GM21723 (cell line): ENCODE results near the gene RIPPLY2.
"Not testable (repeated sequence)": the region's sequence is repeated elsewhere in the genome, so short reads cannot be mapped to it uniquely, and the experiment has no call there.

Experiments
- ATAC-seq: cut with Tn5 transposase; IDR thresholded peaks from one replicate; pipeline ENCODE4 v1.9.1; 2021; ENCODE audit warnings: mild to moderate bottlenecking, moderate library complexity; ENCODE audit not compliant: unreplicated experiment

RIPPLY2 gene

DNA sequence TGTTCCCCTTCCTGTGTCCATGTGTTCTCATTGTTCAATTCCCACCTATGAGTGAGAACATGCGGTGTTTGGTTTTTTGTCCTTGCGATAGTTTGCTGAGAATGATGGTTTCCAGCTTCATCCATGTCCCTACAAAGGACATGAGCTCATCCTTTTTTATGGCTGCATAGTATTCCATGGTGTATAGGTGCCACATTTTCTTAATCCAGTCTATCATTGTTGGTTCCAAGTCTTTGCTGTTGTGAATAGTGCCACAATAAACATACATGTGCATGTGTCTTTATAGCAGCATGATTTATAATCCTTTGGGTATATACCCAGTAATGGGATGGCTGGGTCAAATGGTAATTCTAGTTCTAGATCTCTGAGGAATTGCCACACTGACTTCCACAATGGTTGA lies 43.9 kb downstream of the RIPPLY2 start:
- ATAC-seq: not testable (repeated sequence)

- ATAC-seq: no peak
Observed at GRCh38 chr6:83901624-83902023, 48.5 kb downstream of the RIPPLY2 start.

DNA sequence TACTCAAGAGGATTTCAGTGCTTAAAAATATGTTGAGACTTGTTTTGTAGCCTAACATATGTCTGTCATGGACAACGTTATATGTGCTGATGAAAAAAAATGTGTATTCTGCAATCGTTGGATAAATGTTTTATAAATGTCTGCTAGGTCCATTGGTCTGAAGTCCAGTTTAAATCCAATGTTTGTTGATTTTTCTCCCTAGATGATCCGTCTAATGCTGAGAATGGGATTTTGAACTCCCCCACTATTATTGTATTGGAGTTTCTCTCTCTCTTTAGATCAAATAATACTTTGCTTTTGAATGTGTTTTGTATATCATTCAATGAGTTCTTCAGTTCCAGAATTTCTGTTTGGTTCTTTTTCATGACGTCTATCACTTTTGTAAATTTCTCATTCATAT lies 51.2 kb downstream of the RIPPLY2 start:
- ATAC-seq: no peak

DNA sequence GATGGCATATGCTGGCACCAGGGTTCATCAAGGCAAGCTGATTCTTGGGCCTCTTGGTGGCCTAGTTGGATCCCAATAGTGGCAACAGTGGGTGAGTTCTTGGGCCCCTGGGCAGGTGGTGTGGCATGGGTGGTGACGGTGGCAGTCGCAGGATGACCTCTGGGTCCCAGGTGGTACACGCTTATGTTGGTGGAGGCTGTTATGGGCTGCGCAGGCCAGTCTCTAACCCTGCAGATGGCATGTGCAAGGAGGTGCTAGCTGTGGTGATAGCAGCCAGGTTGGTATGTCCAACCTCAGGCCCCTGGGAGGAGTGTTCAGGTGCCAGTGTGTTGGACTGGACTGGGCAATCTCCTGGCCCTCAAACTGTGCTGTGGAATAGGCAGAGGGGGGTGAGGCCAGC lies 52.5 kb downstream of the RIPPLY2 start:
- ATAC-seq: no peak
